Prostate gland (tissue), 2 donors: ENCODE results near the gene TRPC3.

Experiments
- CTCF ChIP-seq, 4 experiments: fragments of 200-600 bp in 2 of 4; fragments of 450-650 bp in 2 of 4; sonication (generic) in 2 of 4; IDR thresholded peaks; 1 replicate in 3 of 4; 2 replicates in 1 of 4; pipeline ENCODE4 v1.5.1; 2016 to 2019; ENCODE audit warnings: antibody characterized with exemption in 4 of 4, mild to moderate bottlenecking in 2 of 4, moderate library complexity in 2 of 4
- POLR2A ChIP-seq: fragments of 450-650 bp; IDR thresholded peaks from one replicate; pipeline ENCODE4 v1.6.1; 2016; ENCODE audit warnings: antibody characterized with exemption, mild to moderate bottlenecking

GRCh38 chr4:121964958-121965357 lies 13.1 kb upstream of the TRPC3 start:
- TF ChIP-seq CTCF (IDR thresholded peaks at IDR 0.05) (no peak), POLR2A (no peak)
